A673 (cell line): ENCODE measurements around the gene HIVEP1.

Experiments
- CTCF ChIP-seq: fragments of 300-800, 200-600 bp; sonication (generic); conservative IDR thresholded peaks from 2 replicates; pipeline ENCODE4 v1.5.1; 2017; ENCODE audit warnings: low read depth, mild to moderate bottlenecking, antibody characterized with exemption, low read length, moderate library complexity, mixed read lengths
- EZH2 ChIP-seq: fragments of 200-600 bp; sonication (generic); IDR thresholded peaks from 2 replicates; pipeline ENCODE4 v1.6.1; 2017; ENCODE audit warnings: borderline replicate concordance, low read depth, mild to moderate bottlenecking, mixed read lengths, antibody characterized with exemption, low read length; ENCODE audit not compliant: poor library complexity, severe bottlenecking

- TF ChIP-seq EZH2: no peak
- TF ChIP-seq CTCF: no peak
Observed at GRCh38 chr6:12134991-12135390, 122.9 kb downstream of the HIVEP1 start.
